ENCODE measurements around the gene PNRC1.
"Not testable (repeated sequence)": the region's sequence is repeated elsewhere in the genome, so short reads cannot be mapped to it uniquely, and the experiment has no call there.

GRCh38 chr6:89064931-89065330 lies 15.6 kb upstream of the PNRC1 start:
- TF ChIP-seq, protein P1, sequence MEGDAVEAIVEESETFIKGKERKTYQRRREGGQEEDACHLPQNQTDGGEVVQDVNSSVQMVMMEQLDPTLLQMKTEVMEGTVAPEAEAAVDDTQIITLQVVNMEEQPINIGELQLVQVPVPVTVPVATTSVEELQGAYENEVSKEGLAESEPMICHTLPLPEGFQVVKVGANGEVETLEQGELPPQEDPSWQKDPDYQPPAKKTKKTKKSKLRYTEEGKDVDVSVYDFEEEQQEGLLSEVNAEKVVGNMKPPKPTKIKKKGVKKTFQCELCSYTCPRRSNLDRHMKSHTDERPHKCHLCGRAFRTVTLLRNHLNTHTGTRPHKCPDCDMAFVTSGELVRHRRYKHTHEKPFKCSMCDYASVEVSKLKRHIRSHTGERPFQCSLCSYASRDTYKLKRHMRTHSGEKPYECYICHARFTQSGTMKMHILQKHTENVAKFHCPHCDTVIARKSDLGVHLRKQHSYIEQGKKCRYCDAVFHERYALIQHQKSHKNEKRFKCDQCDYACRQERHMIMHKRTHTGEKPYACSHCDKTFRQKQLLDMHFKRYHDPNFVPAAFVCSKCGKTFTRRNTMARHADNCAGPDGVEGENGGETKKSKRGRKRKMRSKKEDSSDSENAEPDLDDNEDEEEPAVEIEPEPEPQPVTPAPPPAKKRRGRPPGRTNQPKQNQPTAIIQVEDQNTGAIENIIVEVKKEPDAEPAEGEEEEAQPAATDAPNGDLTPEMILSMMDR (IDR thresholded peaks at IDR 0.05), result not testable (repeated sequence)
- not testable (repeated sequence) for TF ChIP-seq POLR2A (IDR thresholded peaks at IDR 0.05)
